Heart left ventricle (tissue), 16 donors: Measurements from ENCODE around the gene MS4A4E. TPM values are rescaled to one million over a fixed set of nuclear protein-coding genes. Genes with fewer than 3 reads are reported as not detected.

Experiments
- ATAC-seq, 4 donors: fragments of 200-7000 bp; cut with Tn5 transposase; one replicate each; pipeline ENCODE4 v1.9.1; 2020 to 2022; ENCODE audit warnings: moderate library complexity in 4 of 4, mild to moderate bottlenecking in 3 of 4, moderate number of reproducible peaks in 1 of 4
- DNase-seq, 5 donors: peaks; one replicate each; pipeline ENCODE4 v3.0.0-alpha.2; 2020
- H3K27ac ChIP-seq, 12 donors: fragments of 200-600 bp; sonication (generic) in 4 of 12; one replicate each; pipeline versions ENCODE4 v1.5.0 to v1.8.0; 2016 to 2022; ENCODE audit warnings: mild to moderate bottlenecking in 2 of 12
- H3K27me3 ChIP-seq, 9 donors: fragments of 200-600 bp; sonication (generic) in 2 of 9; one replicate each; pipeline versions ENCODE4 v1.5.1 to v1.8.0; 2016 to 2022; ENCODE audit warnings: mild to moderate bottlenecking in 3 of 9
- H3K36me3 ChIP-seq, 9 donors: fragments of 200-600 bp; sonication (generic) in 2 of 9; one replicate each; pipeline versions ENCODE4 v1.5.0 to v1.8.0; 2018 to 2022; ENCODE audit warnings: mild to moderate bottlenecking in 2 of 9
- H3K4me1 ChIP-seq, 12 donors: fragments of 200-600 bp; sonication (generic) in 4 of 12; one replicate each; pipeline versions ENCODE4 v1.5.0 to v1.8.0; 2016 to 2022; ENCODE audit warnings: mild to moderate bottlenecking in 3 of 12
- H3K4me3 ChIP-seq, 12 donors: fragments of 200-600 bp; sonication (generic) in 4 of 12; one replicate each; pipeline versions ENCODE4 v1.5.0 to v1.8.0; 2017 to 2022; ENCODE audit warnings: mild to moderate bottlenecking in 9 of 12, moderate library complexity in 4 of 12
- H3K9me3 ChIP-seq, 12 donors: fragments of 200-600 bp; sonication (generic) in 4 of 12; one replicate each; pipeline versions ENCODE4 v1.5.0 to v1.8.0; 2016 to 2022; ENCODE audit warnings: mild to moderate bottlenecking in 1 of 12
- POLR2A ChIP-seq, 2 donors: fragments of 450-650 bp; IDR thresholded peaks; one replicate each; pipeline ENCODE4 v1.6.1; 2017; ENCODE audit warnings: antibody characterized with exemption in 2 of 2, mild to moderate bottlenecking in 2 of 2, moderate library complexity in 2 of 2
- WGBS, 4 donors: extraction: QIAGEN DNeasy Blood & Tissue Kit in 2 of 4; methylation state at CpG; one replicate each; pipeline versions ENCODE4 v1.1.5 to v1.1.7; 2013 to 2018; 5-methylcytosine and 5-hydroxymethylcytosine counted together
- intact Hi-C, 10 donors: fragments of 100-400 bp; cut with DNase I; formaldehyde crosslinking; loops; one replicate each; pipeline versions ENCODE4 v1.11.1 to v1.14.2; 2022
- polyA plus RNA-seq, 2 donors: library from polyadenylated mRNA; stranded (reverse); fragments of 200-250 nt; gene quantifications; one replicate each; pipeline ENCODE4 v1.2.3, GENCODE V29; 2013
- total RNA-seq, 9 donors: library from RNA; depleted of rRNA in 2 of 9; stranded (reverse); fragments of >200 nt in 2 of 9; fragmentation: NEBNext Ultra II Directional in 3 of 9; extraction: Animal tissue kit (Norgen Biotek cat#: 25700) in 3 of 9; gene quantifications; one replicate each; pipeline versions ENCODE4 v1.1.0 to v1.2.4, GENCODE V29; 2016 to 2023
- TF ChIP-seq, protein P1 (sequence below), 12 donors: fragments of 200-600 bp; sonication (generic) in 4 of 12; IDR thresholded peaks; one replicate each; pipeline versions ENCODE4 v1.5.0 to v1.8.0; 2018 to 2022; ENCODE audit warnings: antibody characterized with exemption in 12 of 12, mild to moderate bottlenecking in 5 of 12
- donor health status: ischemic (EF 13 %, LVEDD 7.1; RV severe dilation, severe dysfunction).
- donor health status: healthy with polysubstance abuse.
- donor health status: DM: no; HTN: yes; CAD: no.
- donor health status: DM: no; HTN: no; CAD: no.
- donor health status: ischemic (EF 25% LVEDD 6.9; RV normal size, moderate dysfunction).
- donor health status: ischemic (EF 25% LVEDD 5.7; RV mildly dilated, moderate dysfunction).
- donor health status: healthy.
- donor health status: DM: yes; HTN: yes; CAD: no.
- donor health status: ischemic (EF 35%, LVEDD 5.7; RV mildly dilated, moderate dysfunction).
- donor health status: nonischemic (EF 11% LVEDD 7.7; RV severe dilation, severe dysfunction).
- donor health status: DM: yes; HTN: yes; CAD: no.
- donor health status: PGD.
- donor health status: ischemic (EF 29% LVEDD 5.4; RV normal size, mild dysfunction).
- donor health status: nonischemic (EF 23%, LVEDD 6.1; RV moderate dilation, normal function).

Gene MS4A4E
- total and polyA plus RNA-seq, 11 donors, result 0.18 to 3.4 (median 0.71) TPM; not detected in 1

DNA sequence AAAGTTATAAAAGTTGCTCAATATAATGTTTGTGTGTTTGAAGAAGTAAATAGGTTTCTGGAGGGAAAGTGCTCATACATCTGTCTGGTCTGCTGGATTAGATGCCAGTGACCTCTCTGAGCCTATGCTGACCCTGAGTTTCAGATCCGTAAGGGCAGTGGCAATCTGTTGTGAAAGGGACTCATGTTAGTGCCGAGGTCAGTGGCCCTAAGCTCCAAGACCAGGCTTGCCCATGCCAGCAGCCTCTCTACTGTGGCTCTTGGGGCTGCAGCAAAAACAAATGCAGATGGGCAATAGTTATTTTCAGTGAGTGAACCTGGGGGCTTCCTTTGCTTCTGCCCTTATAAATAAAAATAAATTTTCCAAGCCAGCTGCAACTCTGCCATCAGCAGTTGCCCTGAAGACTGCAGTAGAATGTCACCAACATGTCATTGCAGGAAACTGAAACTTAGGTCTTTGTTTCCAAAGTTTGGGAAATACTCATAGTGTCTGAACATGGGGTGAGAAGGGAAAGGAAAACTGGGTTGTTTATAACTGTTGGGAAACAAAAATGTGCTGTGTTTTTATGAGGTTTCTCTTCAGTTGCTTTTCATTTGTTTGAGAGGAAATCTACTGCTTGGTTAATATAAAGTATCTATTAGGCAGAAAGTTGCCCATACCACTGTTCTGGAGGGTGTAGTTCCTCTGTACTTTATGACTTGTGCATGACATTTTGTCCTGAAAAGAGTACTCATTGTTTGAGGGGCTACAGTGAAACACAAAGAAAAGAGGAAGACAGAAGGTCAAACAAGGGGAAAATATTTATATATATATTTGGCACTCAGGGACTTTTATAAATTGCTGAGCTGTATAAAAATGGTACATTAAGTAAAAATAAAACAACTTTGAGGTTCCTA is 9.5 kb upstream of the MS4A4E start:
- Histone ChIP-seq H3K4me1 (peaks cover 0 to 24% (median 0%) of the 10 kb centered on the region in 12 donors), H3K36me3 (no peaks in the 10 kb centered on the region), H3K27me3 (peaks cover 0 to 7% (median 0%) of the 10 kb centered on the region in 9 donors), H3K9me3 (peaks cover 0 to 12% (median 0%) of the 10 kb centered on the region in 12 donors), H3K4me3 (no peak overlapping the region), H3K27ac (peak overlapping the region in 1 of 12 donors; percentile 77)
- intact Hi-C loops, result loop anchor here in 6 of 10 donors (2.0 to 10.0 kb wide), 5 partner anchors 80 to 430 kb away; no protein-coding TSS in a partner anchor
- 58 to 64% (median 61%) methylated on average over 2 of the region's 2 CpGs for WGBS, 4 donors
- TF ChIP-seq, protein P1, sequence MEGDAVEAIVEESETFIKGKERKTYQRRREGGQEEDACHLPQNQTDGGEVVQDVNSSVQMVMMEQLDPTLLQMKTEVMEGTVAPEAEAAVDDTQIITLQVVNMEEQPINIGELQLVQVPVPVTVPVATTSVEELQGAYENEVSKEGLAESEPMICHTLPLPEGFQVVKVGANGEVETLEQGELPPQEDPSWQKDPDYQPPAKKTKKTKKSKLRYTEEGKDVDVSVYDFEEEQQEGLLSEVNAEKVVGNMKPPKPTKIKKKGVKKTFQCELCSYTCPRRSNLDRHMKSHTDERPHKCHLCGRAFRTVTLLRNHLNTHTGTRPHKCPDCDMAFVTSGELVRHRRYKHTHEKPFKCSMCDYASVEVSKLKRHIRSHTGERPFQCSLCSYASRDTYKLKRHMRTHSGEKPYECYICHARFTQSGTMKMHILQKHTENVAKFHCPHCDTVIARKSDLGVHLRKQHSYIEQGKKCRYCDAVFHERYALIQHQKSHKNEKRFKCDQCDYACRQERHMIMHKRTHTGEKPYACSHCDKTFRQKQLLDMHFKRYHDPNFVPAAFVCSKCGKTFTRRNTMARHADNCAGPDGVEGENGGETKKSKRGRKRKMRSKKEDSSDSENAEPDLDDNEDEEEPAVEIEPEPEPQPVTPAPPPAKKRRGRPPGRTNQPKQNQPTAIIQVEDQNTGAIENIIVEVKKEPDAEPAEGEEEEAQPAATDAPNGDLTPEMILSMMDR (IDR thresholded peaks at IDR 0.05), result no peak
- no peak for TF ChIP-seq POLR2A (IDR thresholded peaks at IDR 0.05)
- ATAC-seq (peak in 2 of 4 donors; percentile 52 to 70), DNase-seq (no peak)

DNA sequence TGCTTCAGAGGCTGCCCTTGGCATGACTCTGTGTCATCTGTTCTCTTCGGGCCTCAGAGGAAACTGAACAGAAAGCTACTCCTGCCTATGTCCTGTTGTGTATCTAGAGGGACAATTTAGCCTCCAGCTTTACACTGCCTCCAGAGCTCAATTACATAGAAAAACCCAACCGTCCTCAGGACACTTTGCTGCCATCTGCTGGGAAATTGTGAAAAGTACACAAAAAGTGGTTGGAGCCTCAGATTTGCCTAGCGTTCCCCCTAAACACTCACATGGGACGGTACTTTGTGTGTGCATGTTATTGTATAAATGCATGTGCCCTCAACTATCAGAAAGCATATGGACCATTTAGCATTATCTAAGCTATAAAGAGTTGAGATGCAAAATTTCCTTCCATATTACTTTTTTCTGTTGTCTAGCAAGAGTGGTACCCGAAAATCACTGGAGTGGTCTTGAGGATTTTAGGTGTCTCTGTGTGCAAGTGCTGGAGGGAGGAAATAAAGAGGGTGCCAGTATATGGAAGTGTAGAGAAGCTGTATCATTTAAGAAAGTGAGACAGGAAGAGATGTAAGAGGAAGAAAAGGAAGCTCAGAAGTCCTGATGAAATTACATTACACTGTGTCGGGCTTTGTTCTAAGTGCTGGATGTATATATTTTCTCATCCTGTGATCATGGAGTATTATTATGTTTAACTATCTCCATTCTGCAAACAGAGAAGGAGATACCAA is 8.7 kb upstream of the MS4A4E start:
- Histone ChIP-seq H3K4me1 (peaks cover 0 to 24% (median 0%) of the 10 kb centered on the region in 12 donors), H3K36me3 (no peaks in the 10 kb centered on the region), H3K9me3 (peaks cover 0 to 12% (median 0%) of the 10 kb centered on the region in 12 donors), H3K27ac (peak overlapping the region in 1 of 12 donors; percentile 77), H3K4me3 (no peak overlapping the region), H3K27me3 (peaks cover 0 to 7% (median 0%) of the 10 kb centered on the region in 9 donors)
- ATAC-seq, result peak in 3 of 4 donors; percentile 55 to 62 (median 55)
- intact Hi-C loops, result loop anchor here in 6 of 10 donors (2.0 to 10.0 kb wide), 5 partner anchors 79 to 429 kb away; no protein-coding TSS in a partner anchor
- no peak for TF ChIP-seq POLR2A (IDR thresholded peaks at IDR 0.05)
- TF ChIP-seq, protein P1 (IDR thresholded peaks at IDR 0.05), result peak in 9 of 12 donors; percentile 17 to 73 (median 39)
- WGBS, 4 donors, result 38 to 61% (median 41%) methylated on average over 6 of the region's 6 CpGs
- no peak for DNase-seq

- Histone ChIP-seq H3K4me3 (peak overlapping the region in 2 of 12 donors; percentile 25 to 45), H3K27me3 (no peaks in the 10 kb centered on the region), H3K9me3 (no peaks in the 10 kb centered on the region), H3K36me3 (no peaks in the 10 kb centered on the region), H3K27ac (peak overlapping the region in 1 of 12 donors; percentile 88), H3K4me1 (peaks cover 0 to 4% (median 0%) of the 10 kb centered on the region in 12 donors)
- 78 to 89% (median 86%) methylated on average over 3 of the region's 3 CpGs for WGBS, 4 donors
- no peak for DNase-seq
- intact Hi-C loops, result no loop called here
- TF ChIP-seq, protein P1 (IDR thresholded peaks at IDR 0.05), result no peak
- no peak for TF ChIP-seq POLR2A (IDR thresholded peaks at IDR 0.05)
- ATAC-seq, result peak in 1 of 4 donors; percentile 29
Measured at GRCh38 chr11:60241786-60242185, 1.2 kb downstream of the MS4A4E start.
